Stimulated activated CD4-positive, alpha-beta T cell treated with anti-CD3 and anti-CD28 coated beads, Interleukin-15, amount 100 ng/mL, for 48 hours (primary cell): ENCODE data around the gene PDLIM3.
"Not testable (repeated sequence)": the region's sequence is repeated elsewhere in the genome, so short reads cannot be mapped to it uniquely, and the experiment has no call there.

Experiments used
- DNase-seq, 2 donors: peaks; one replicate each; pipeline ENCODE4 v3.0.0-alpha.2; 2020; ENCODE audit warnings: low read depth in 2 of 2

The PDLIM3 gene, protein sequence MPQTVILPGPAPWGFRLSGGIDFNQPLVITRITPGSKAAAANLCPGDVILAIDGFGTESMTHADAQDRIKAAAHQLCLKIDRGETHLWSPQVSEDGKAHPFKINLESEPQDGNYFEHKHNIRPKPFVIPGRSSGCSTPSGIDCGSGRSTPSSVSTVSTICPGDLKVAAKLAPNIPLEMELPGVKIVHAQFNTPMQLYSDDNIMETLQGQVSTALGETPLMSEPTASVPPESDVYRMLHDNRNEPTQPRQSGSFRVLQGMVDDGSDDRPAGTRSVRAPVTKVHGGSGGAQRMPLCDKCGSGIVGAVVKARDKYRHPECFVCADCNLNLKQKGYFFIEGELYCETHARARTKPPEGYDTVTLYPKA

DNA sequence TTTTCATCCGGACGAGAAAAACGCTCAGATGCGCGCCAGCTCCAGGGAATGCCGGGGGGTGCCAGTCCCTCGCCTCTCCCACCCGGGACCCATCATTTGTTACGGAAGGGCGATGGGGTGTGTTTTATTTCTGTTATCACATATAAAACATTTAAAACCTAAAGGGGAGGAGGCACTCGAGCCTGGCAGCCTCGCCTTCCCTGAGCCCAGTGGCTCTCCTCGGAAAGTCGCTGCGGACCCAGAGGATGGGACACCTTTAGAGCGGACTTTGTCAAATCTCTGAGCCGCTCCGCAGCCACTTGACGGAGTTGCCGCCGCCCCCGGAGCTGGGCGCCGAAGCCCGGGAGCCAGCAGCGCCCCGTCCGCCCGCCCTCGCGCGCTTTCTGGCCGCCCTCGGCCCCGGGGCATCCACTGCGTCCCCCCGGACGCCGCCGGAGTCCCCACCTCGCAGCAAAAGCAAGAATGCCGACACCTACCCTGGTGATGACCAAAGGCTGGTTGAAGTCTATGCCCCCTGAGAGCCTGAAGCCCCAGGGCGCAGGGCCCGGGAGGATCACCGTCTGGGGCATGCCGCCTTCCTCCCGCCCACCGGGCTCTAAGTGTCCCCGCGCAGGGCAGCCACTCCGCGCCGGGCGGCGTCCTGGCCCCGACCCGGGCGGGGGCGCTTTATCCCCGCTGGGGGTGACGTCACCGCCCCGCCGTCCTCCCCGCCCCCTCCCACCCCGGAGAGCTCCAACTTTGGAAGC is at the start of gene PDLIM3:
Gene PDLIM3 (minus strand): TSS at position 642 of the 746 bp plus-strand sequence. CDS start 73 bp downstream, at position 569.
- DNase-seq: no peak

DNA sequence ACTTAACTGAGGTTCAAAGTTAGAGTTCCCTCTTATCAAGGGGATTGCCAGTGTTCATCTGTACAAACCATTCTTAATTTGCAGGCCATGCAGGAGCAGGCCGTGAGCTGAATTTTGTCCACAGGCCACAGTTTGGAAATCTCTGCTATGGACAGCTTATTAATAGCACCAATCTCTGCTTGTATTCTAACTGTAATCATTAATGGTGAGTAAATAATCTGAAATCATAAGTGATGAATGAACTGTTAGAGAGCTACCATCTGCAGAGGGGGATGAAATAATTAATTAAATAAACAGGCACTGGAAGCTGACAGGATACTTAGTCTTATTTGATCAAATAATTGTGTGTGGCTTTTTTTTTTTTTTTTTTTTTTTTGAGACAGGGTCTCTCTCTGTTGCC is 48.5 kb upstream of the PDLIM3 start:
- DNase-seq: no peak

DNA sequence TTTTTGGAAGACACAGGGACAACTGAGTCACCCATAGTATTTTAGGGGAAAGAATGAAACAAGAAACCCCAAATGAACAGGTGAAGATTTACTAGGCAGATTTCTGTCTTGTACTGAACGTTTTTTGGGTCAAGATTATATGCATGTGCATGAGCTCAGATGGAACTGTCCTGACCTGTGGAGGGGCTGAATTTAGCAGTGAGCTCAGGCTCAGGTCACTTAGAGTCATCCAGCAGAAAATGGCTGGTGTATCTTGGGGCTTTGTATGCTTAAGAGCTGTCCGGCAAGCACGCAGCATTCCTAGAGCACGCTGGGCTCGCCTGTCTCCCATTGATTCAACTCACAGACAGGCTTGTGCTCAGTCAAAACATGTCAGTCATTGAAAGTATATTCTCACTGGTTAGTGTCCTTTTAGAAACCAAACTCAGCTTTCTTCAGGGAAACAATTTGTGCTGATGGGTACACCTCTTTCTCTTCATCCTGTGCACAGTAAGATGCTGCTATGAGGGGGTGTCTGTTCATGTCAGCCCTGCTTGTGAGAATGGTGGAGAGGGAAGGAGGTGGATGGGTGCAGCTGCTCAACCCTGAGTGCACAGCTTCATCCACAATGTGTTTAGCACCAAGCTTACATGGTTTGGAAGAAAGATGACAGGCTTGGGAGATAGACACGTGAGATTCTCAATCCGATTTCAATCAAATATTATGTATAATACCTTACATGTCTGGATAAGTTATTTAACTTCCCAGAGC is 47.5 kb upstream of the PDLIM3 start:
- DNase-seq: no peak

DNA sequence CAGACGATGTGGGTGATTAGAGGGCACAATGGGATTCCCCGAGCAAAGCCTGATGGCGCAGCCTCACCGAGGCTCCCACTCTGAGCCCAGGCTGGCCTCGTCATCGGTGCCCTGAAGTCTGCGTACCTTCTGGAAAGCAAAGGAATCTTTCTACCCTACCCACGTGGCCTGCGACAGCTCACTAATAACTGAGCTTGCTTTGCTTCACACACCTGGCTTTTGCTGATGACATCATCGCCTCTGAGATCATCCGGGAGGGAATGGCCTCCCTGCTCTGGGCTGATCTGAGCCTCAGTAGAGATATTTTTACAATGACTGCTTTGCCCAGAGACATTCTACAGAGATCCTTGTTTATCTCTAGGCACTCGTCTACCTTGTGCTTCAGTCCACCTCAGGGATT is 45.4 kb upstream of the PDLIM3 start:
- DNase-seq: no peak

DNA sequence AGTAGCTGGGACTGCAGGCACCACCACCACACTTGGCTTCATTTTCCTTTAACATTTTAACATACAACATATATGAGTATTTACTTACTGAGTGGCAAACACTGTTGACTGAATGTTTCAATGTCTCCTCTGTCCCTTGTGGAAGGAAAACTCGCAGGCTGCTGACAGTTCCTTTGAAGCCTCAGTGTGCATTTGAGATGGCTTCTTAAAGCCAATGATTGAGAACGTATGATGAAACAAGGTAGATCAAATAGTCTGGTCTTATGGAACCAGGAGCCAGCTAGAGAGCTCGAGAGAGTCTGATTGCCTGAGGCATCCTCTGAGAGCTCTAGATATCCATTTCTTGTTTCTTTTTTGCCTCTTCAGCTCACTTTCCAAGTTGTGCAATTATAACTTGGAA is 43.0 kb upstream of the PDLIM3 start:
- no peak for DNase-seq

DNA sequence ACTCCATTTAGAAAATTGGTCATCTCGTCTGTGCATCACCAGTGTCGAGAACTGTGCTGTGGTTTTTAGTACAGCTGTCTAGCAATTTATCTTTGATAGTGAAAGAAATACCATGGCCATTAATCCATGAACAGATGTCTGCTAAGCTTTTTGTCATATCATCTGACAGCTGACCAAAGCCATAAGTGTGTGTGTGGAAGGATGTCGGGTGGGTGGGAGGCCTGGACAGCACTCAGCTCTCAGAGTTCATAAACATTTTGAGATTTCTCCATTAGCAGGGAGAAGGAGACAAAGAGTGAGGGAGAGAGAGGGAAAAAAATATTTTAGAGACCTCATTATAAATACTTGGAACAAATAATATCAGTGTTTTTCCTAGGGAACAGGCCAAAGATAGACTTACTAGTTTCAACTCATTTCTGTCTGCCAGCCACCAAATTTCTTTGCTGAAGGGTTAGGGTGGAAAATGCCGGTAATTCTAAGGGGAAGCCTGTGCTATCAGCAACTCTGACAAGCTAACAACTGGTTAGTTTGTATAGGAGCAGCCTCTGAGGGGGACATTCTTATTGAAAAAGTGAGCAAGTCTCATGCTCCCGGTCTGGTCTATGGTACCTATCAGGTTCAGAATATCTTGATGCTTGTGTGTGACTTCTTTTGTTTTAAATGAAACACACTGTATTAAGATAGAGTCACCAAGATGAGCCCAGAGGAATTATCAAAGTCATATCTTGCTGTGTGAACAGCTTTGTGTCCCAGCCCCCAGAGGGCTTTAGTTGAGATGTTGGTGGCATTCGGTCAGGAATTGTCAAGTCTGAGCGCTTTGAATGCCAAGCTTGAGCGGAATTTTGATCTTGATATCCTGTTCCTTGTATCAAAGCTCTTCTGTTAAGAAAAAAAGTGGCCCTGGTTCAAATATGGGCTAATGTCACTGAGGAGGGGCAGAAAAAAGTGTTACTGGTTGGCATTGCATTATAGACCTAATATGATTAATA is 41.9 kb upstream of the PDLIM3 start:
- no peak for DNase-seq

DNA sequence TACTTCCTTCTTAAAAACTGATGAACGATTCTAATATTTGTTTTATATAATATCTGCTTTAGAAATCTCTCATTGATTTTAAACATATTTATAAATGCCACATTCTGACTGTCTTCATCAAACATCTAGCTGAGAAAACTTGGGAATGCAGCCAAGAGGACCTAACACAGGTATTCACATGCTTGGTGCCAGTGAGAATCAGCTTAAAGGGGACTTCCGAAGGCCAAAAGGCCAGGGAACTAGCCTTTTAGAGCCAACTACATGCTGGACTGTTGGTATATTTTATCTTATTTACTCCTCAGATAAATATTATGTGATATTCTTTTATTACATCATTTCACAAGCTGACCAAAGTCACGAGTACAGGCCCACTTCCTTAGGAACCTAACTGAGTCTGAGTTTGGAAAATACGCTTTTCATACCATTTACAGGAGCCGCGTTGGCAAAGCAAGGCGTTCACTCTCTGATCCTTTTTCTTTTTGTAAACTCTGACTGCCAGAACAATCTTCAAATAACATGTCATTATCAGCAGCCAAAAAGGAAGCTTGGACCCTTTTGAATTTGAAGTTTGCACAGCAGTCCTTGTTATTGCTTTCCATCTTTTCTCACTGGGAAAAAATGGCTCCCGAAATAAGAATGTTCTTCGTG is 41.1 kb upstream of the PDLIM3 start:
- DNase-seq: no peak

DNA sequence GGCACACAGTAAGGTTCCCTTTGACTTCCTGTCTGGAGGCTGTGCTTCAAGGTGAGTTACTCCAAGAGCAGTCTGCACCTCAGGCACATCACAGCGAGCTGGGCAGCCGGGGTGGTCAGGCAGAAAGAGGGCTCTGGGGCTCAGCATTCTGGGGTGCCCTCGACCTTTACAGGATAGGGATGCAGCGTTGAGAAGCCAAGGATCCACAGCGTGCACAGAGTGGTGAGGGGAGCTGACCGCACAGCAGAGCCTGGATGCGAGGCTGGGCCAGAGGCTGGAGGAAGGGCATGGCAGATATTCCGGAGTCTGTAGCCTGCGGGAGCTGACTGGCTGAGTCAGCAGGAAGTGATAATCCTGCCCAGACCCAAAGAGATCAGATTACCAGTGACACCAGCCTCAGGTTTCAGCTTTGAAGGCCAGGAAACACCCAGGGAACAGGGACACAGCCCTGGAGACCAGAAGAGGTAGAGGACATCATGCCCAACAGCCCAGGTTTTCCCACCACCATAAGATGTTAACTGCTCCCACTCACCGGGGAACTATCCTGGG is 38.4 kb upstream of the PDLIM3 start:
- no peak for DNase-seq

DNA sequence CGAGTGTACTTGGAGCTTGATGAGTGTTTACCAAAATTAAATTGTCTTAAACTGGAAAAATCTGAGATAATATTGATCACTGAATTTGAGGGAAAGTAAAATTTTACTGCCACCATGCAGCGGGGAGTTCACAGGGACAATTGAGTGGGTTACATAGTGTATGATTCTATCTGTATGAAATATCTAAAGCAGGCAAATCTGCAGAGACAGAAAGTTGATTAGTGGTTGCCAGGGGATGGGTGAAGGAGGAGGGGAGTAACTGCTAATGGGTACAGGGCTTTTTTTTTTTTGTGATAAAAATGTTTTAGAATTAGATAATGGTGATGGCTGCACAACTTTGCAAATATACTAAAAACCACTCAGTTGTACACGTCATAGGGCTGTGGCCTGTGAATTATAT is 35.4 kb upstream of the PDLIM3 start:
- DNase-seq: no peak

DNA sequence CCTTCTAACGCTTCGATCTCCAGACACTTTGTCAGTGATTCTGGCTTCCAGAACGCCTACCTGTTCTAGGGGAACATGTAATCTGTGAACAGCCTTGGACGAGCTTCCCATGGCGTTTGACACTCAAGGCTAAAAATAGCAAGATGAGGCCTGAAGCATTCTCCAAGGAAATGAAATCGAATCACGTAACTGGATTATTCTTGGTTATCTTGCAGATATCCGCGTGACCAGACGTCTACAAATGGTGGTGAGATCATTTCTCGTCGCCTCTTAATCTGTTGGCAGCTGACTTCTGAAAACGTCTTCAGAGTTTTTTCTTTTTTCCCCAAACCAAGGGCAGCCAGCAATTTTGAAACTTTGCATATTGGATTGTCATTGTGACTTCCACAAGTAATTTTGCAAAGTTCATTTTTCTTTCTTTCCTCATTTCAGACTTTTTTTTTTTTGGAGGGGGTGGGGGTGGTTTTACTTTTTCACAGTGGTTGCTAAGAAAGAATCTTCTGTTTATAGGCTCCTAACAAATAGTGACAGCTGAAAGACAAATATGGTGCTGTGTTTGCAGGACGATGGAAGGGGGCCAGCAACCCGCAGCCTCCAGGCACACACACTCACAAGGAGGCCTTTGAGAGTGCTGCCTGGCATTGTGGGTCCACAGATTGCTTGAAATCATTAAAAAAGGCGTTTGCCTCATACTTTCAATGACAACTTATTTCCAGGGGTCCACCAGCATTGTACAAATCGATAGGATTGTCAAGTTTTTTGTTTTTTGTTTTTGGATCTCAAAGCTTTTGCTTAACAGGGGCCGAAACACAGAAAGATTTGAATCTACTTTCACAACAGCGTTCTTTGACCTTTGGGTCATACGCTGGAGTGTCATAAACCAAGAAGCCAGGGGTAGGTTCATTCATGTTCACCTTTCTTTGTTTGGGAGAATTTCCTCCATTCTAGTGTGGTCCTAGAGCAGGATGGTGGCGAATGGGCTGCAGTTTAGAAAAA is 32.4 kb upstream of the PDLIM3 start:
- no peak for DNase-seq

DNA sequence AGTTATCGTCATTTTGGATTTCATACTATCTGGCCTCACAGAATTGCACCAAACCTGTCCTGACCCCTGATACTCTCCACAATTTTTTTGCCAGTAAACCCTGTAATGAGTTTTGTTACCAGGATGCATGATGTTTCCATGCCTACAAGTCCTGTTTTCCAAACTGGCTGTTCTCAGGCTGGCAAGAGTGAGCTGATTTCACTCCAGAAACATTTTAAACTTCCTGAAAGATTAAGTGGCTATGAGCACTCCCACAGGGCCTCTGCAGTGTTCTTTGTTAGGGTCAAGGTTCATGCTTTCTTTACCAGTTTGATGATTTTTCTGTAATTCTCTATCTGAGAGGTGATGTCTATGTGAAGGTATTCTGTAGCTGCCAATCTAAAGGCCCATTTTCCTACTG is 31.7 kb upstream of the PDLIM3 start:
- DNase-seq: no peak

DNA sequence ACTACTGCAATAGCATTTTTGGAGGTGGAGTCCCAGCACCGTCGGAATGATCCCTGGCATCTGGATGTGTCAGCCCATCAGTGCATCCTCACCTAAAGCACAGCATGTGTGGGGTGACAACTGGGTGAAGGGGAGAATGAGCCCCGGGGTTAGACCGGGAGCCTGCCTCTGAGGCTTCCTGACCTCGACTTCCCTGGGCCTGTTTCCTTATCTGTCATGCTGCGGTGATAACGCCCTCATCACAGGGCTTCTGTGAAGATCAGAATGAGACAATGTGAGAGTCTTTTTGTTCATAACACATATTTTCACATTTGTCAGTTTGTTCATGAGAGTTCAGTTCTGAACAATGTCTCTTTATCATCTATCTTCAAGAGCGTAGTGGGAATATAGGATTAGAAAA is 31.1 kb upstream of the PDLIM3 start:
- no peak for DNase-seq

DNA sequence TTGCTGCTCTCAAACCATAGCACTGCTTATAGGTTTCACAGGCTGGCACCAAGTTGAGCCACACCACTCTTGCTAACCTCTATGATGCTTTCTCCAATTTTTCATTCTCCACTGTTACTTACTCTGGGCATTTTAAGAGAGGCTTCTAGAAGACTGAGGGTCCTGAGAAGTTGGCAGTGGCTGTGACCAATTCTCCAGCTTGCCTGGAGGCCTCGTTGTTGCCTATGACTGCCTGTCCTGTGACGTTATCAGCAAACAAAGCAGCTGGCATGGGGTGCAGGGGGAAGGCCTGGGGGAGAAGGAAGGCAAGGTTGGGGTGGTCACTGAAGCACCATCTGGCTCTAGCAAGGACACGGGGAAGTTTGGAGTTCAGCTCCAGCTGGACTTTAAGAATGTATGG is 30.4 kb upstream of the PDLIM3 start:
- no peak for DNase-seq

DNA sequence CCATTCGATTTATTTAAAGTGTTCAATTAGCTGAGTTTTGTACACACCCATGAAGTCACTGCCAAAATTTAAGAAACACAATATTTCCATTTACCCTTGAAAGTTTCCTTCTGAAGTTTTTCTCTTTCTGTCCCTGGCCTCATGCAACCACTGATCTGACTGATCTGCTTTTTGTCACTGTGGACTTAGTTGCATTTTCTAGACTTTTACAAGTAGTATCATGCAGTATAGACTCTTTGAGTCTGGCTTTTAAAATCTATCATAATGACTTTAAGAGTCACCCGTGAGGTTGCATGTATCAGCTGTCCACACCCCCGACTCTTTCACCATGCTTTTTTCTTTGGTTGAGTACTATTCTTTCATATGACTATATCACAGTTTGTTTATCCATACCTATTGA is 29.0 kb upstream of the PDLIM3 start:
- no peak for DNase-seq

DNA sequence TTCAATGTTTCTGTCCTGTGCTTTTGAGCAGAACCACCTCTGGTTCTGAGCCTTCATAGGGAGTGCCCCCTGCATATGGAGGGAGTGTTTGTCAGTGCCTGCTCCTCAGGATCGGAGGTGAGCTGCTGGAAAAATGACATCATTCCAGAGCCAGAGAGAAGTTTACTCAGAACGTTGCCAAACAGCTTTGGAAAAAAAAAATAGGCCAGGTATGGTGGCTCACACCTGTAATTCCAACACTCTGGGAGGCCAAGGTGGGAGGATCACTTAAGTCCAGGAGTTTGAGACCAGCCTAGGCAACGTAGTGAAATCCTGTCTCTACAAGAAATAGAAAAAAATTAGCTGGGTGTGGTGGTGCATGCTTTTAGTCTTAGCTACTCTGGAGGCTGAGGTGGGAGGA is 27.2 kb upstream of the PDLIM3 start:
- no peak for DNase-seq

DNA sequence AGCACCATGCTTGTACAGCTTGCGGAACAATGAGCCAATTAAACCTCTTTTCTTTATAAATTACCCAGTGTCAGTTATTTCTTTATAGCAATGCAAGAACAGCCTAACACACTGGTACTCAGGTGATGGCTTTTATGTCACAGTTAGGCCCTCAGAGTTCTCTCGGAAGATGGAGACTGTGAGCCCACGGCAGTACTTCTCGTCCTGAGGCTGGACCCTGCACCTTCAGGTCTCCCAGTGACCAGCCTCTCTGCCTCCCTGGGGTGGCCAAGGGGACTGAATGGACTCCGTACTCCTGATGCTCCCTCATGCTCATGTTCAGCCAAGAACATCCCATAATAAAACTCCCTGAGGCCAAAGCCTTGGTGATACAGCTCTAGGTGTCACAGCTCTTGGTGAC is 25.0 kb upstream of the PDLIM3 start:
- DNase-seq: no peak

DNA sequence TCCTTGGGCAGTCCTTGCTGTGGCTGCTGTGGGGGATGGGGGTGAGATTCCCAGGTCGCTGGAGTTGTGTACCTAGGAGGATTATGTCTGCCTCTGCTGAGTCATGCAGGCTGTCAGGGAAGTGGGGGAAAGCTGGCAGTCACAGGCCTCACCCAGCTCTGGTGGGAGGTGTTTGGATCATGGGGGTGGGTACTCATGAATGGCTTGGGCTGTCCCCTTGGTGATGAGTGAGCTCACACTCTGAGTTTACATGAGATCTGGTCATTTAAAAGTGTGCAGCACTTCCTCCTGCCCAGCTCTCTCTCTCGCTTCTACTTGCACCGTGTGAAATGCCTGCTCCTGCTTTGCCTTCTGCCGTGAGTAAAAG is 24.6 kb upstream of the PDLIM3 start:
- no peak for DNase-seq

DNA sequence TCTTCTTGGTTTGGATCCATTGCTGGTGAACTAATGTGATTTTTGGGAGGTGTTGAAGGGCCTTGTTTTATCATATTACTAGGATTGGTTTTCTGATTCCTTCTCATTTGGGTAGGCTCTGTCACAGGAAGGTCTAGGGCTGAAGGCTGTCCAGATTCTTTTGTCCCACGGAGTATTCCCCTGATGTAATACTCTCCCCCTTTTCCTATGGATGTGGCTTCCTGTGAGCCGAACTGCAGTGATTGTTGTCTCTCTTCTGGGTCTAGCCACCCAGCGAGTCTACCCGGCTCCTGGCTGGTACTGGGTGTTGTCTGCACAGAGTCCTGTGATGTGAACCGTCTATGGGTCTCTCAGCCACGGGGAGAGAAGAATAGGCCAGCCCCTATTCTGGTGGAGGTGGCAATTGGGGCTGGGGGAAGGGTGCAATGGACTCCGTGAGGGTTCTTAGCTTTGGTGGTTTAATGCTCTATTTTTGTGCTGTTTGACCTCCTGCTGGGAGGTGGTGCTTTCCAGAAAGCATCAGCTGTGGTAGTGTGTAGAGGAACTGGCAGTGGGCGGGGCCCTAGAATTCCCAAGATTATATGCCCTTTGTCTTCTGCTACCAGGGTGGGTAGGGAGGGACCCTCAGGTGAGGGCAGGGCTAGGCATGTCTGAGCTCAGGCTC is 24.1 kb upstream of the PDLIM3 start:
- DNase-seq: not testable (repeated sequence)
